Measurements from ENCODE around the gene KIF27. TPM values are rescaled to one million over a fixed set of nuclear protein-coding genes. Genes with fewer than 3 reads are reported as not detected.

KIF27 gene
- total RNA-seq, 1 donor from 2014 or later = 16.4 TPM

DNA sequence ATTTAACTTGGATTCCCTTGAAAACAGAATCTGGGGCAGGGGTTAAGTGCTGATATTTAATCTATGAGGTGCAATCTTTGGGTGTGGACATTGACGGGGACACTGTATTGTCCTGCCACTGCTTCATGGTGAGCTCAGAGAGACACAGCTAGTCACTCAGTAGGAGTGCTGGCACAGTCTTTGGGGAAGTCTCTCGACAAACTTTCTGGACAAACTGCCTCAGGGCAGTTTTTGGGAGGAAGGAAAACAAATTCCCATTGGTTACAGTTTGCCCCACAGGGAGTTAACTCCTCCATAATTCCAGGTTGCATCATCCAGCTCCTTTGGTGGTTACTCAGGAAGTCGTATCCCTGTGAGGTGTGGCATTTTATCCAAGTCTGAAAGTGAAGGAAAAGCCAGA, 40.9 kb upstream of the KIF27 start:
- H3K9me3 Mint-ChIP-seq = no peaks in the 10 kb centered on the region
- no peak overlapping the region for H3K27ac ChIP-seq
- H3K27ac Mint-ChIP-seq = no peak overlapping the region
- H3K4me1 ChIP-seq = no peaks in the 10 kb centered on the region
- peaks cover under 1% of the 10 kb centered on the region for H3K36me3 ChIP-seq
- no peak overlapping the region for H3K9ac ChIP-seq
- H3K27me3 ChIP-seq = no peaks in the 10 kb centered on the region
- peaks cover 10% of the 10 kb centered on the region for H3K27me3 Mint-ChIP-seq (ENCODE audit: insufficient read depth, low read depth)
- no peaks in the 10 kb centered on the region for H3K79me2 ChIP-seq (ENCODE audit: low read depth)
- no peak overlapping the region for H3K4me3 Mint-ChIP-seq
- TF ChIP-seq, protein P1, sequence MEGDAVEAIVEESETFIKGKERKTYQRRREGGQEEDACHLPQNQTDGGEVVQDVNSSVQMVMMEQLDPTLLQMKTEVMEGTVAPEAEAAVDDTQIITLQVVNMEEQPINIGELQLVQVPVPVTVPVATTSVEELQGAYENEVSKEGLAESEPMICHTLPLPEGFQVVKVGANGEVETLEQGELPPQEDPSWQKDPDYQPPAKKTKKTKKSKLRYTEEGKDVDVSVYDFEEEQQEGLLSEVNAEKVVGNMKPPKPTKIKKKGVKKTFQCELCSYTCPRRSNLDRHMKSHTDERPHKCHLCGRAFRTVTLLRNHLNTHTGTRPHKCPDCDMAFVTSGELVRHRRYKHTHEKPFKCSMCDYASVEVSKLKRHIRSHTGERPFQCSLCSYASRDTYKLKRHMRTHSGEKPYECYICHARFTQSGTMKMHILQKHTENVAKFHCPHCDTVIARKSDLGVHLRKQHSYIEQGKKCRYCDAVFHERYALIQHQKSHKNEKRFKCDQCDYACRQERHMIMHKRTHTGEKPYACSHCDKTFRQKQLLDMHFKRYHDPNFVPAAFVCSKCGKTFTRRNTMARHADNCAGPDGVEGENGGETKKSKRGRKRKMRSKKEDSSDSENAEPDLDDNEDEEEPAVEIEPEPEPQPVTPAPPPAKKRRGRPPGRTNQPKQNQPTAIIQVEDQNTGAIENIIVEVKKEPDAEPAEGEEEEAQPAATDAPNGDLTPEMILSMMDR (IDR thresholded peaks at IDR 0.05) = no peak
- TF ChIP-seq EZH2 (IDR thresholded peaks at IDR 0.05) = no peak
- no peak for TF ChIP-seq EZH2phosphoT487 (IDR thresholded peaks at IDR 0.05)
- H3K9me3 ChIP-seq (ENCODE audit: low read depth) = no peaks in the 10 kb centered on the region
- no peak overlapping the region for H3K4me2 ChIP-seq
- H3K4me1 Mint-ChIP-seq = no peaks in the 10 kb centered on the region
- H3K36me3 Mint-ChIP-seq = peaks cover 5% of the 10 kb centered on the region
- no peak overlapping the region for H3K4me3 ChIP-seq
- H3F3A ChIP-seq (ENCODE audit: low read depth) = peaks cover 28% of the 10 kb centered on the region
- no peak for DNase-seq (ENCODE audit: low spot score)
- no peak overlapping the region for H2AFZ ChIP-seq (replicated peaks)
- H4K20me1 ChIP-seq (ENCODE audit: low read depth) = peaks cover 22% of the 10 kb centered on the region

DNA sequence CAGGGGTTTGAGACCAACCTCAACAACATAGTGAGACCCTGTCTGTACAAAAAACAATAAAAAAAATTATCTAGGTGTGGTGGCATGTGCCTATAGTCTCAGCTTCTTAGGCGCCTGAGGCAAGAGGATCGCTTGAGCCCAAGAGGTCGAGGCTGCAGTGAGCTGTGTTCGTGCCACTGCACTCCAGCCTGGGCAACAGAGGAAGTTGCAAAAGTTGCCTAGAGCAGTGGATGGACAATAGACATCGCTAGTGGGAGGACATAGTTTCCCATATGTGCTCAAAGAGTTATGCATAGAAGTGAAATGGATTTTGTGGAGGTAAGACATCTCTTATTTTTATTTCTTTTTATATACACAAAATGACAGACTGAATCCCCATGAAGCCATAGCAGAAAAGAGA, 39.8 kb upstream of the KIF27 start:
- H3K27me3 Mint-ChIP-seq (ENCODE audit: insufficient read depth, low read depth) = peaks cover 9% of the 10 kb centered on the region
- peaks cover under 1% of the 10 kb centered on the region for H3K9me3 Mint-ChIP-seq
- Histone ChIP-seq H3K4me3 (no peak overlapping the region), H3K27ac (no peak overlapping the region), H3K79me2 (ENCODE audit: low read depth) (no peaks in the 10 kb centered on the region), H2AFZ (replicated peaks) (no peak overlapping the region), H3K36me3 (no peaks in the 10 kb centered on the region), H3K27me3 (no peaks in the 10 kb centered on the region), H3K9me3 (ENCODE audit: low read depth) (no peaks in the 10 kb centered on the region), H3F3A (ENCODE audit: low read depth) (peaks cover 16% of the 10 kb centered on the region), H3K4me2 (no peak overlapping the region), H4K20me1 (ENCODE audit: low read depth) (peaks cover 10% of the 10 kb centered on the region), H3K9ac (no peak overlapping the region), H3K4me1 (no peaks in the 10 kb centered on the region)
- TF ChIP-seq, protein P1 (IDR thresholded peaks at IDR 0.05) = no peak
- no peak for TF ChIP-seq EZH2phosphoT487 (IDR thresholded peaks at IDR 0.05)
- no peak for TF ChIP-seq EZH2 (IDR thresholded peaks at IDR 0.05)
- no peak overlapping the region for H3K27ac Mint-ChIP-seq
- no peak overlapping the region for H3K4me3 Mint-ChIP-seq
- peaks cover 5% of the 10 kb centered on the region for H3K36me3 Mint-ChIP-seq
- H3K4me1 Mint-ChIP-seq = no peaks in the 10 kb centered on the region
- DNase-seq (ENCODE audit: low spot score) = no peak

- Mint-ChIP-seq H3K4me1 (no peaks in the 10 kb centered on the region), H3K4me3 (no peak overlapping the region), H3K36me3 (no peaks in the 10 kb centered on the region), H3K27me3 (ENCODE audit: insufficient read depth, low read depth) (peaks cover 11% of the 10 kb centered on the region), H3K27ac (no peak overlapping the region), H3K9me3 (peaks cover 3% of the 10 kb centered on the region)
- Histone ChIP-seq H3K36me3 (no peaks in the 10 kb centered on the region), H3K27me3 (no peaks in the 10 kb centered on the region), H3K27ac (no peak overlapping the region), H3F3A (ENCODE audit: low read depth) (no peaks in the 10 kb centered on the region), H3K4me1 (no peaks in the 10 kb centered on the region), H4K20me1 (ENCODE audit: low read depth) (no peaks in the 10 kb centered on the region), H3K79me2 (ENCODE audit: low read depth) (no peaks in the 10 kb centered on the region), H2AFZ (replicated peaks) (no peak overlapping the region), H3K9me3 (ENCODE audit: low read depth) (no peaks in the 10 kb centered on the region), H3K9ac (no peak overlapping the region), H3K4me2 (no peak overlapping the region), H3K4me3 (no peak overlapping the region)
- TF ChIP-seq, protein P1 (IDR thresholded peaks at IDR 0.05) = no peak
- TF ChIP-seq EZH2 (IDR thresholded peaks at IDR 0.05) (no peak), EZH2phosphoT487 (IDR thresholded peaks at IDR 0.05) (no peak)
- DNase-seq (ENCODE audit: low spot score) = no peak
Observed at GRCh38 chr9:83959061-83959460, 37.8 kb upstream of the KIF27 start.

GRCh38 chr9:83957248-83957513, 35.9 kb upstream of the KIF27 start:
- H3K4me2 ChIP-seq = no peak overlapping the region
- H3K4me1 ChIP-seq = no peaks in the 10 kb centered on the region
- H2AFZ ChIP-seq (replicated peaks) = no peak overlapping the region
- H3K27ac ChIP-seq = no peak overlapping the region
- no peaks in the 10 kb centered on the region for H3K79me2 ChIP-seq (ENCODE audit: low read depth)
- TF ChIP-seq EZH2 (IDR thresholded peaks at IDR 0.05) (no peak), EZH2phosphoT487 (IDR thresholded peaks at IDR 0.05) (no peak)
- TF ChIP-seq, protein P1 (IDR thresholded peaks at IDR 0.05) = no peak
- H3K9ac ChIP-seq = no peak overlapping the region
- no peak overlapping the region for H3K4me3 ChIP-seq
- H3K36me3 ChIP-seq = no peaks in the 10 kb centered on the region
- H4K20me1 ChIP-seq (ENCODE audit: low read depth) = no peaks in the 10 kb centered on the region
- Mint-ChIP-seq H3K27me3 (ENCODE audit: insufficient read depth, low read depth) (peaks cover 11% of the 10 kb centered on the region), H3K36me3 (no peaks in the 10 kb centered on the region), H3K4me3 (no peak overlapping the region), H3K4me1 (no peaks in the 10 kb centered on the region), H3K9me3 (peaks cover 3% of the 10 kb centered on the region), H3K27ac (no peak overlapping the region)
- no peaks in the 10 kb centered on the region for H3K27me3 ChIP-seq
- no peaks in the 10 kb centered on the region for H3F3A ChIP-seq (ENCODE audit: low read depth)
- no peak for DNase-seq (ENCODE audit: low spot score)
- no peaks in the 10 kb centered on the region for H3K9me3 ChIP-seq (ENCODE audit: low read depth)

Measured in neural progenitor cell (in vitro differentiated cells).